Right lung (tissue), 5 donors: ENCODE results near the gene TOGARAM1. TPM values are rescaled to one million over a fixed set of nuclear protein-coding genes. Genes with fewer than 3 reads are reported as not detected.

ENCODE experiments used
- DNase-seq, 2 donors: peaks; one replicate each; pipeline ENCODE4 v3.0.0-alpha.2; 2013
- polyA plus RNA-seq, 5 donors: library from polyadenylated mRNA; unstranded; fragments of 120-200 nt; gene quantifications; one replicate each; pipeline versions ENCODE4 v1.2.1 to v1.2.3, GENCODE V29; 2013; ENCODE audit warnings: inconsistent platforms in 1 of 5, low replicate concordance in 1 of 5; ENCODE audit not compliant: insufficient read length in 5 of 5, insufficient read depth in 1 of 5

TOGARAM1 gene
- polyA plus RNA-seq, 5 donors, result 27.2 to 45.7 (median 37.8) TPM

DNA sequence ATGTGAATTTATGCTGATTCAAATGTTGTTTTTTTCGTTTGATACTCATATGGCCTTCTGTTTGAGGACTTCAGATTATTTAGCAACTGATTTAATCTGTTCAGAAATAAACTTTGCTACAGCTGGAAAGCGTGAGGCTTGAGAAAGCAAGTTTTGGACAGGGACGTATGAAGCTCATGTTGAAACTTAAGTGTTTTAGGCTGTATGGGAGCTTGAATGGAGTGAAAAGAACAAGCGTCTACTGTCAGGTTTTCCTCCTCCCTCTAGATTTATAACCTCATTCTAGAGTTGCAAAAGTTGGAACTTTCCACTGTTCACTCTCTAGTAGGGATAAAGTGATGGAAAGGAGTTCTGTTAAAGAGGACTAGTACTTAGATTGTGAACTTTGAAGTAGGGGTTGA is 123.0 kb downstream of the TOGARAM1 start:
- peak; percentile 15 to 37 for DNase-seq

GRCh38 chr14:45089813-45090212 is 127.8 kb downstream of the TOGARAM1 start:
- DNase-seq, result no peak

DNA sequence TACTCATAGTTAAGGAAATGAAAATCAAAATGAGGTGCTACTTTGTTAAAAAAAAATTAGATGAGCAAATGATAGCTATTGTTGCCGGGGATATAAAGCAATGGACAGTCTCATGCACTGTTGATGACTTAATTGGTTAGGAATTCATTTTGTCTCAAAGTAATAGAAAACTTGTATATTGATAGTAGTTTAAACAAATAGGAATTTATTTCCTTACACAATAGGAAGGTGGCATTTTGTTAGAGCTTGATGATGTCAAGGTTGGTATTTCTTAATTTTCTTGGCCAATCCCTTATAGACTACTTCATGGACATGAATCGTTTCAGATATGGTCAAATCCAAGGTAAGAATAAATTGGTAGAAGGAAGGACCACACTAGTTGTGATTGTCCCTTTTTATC is 129.7 kb downstream of the TOGARAM1 start:
- no peak for DNase-seq

DNA sequence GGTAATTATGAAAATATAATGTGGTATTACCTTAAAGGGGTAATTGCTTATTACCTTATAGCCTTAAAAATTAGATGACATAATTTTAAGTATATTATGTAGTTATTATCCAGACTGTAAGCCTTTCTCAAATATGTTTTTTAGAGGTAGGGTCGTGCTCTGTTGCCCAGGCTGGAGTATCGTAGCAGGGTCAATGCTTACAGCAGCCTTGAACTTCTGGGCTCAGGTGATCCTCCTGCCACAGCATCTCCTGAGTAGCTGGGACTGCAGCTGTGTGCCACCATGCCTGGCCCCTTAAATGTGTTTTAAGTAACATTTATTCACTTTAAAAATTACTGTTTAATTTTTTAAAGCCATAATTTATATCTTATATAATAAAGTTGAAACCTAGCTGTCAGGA is 132.3 kb downstream of the TOGARAM1 start:
- no peak for DNase-seq

GRCh38 chr14:45095143-45095542 is 133.2 kb downstream of the TOGARAM1 start:
- no peak for DNase-seq

GRCh38 chr14:45096218-45096617 is 134.2 kb downstream of the TOGARAM1 start:
- no peak for DNase-seq

- no peak for DNase-seq
Observed at GRCh38 chr14:45103806-45104205, 141.8 kb downstream of the TOGARAM1 start.

GRCh38 chr14:45104561-45104960 is 142.6 kb downstream of the TOGARAM1 start:
- DNase-seq, result no peak

GRCh38 chr14:45112896-45113781 is 151.1 kb downstream of the TOGARAM1 start:
- no peak for DNase-seq

DNA sequence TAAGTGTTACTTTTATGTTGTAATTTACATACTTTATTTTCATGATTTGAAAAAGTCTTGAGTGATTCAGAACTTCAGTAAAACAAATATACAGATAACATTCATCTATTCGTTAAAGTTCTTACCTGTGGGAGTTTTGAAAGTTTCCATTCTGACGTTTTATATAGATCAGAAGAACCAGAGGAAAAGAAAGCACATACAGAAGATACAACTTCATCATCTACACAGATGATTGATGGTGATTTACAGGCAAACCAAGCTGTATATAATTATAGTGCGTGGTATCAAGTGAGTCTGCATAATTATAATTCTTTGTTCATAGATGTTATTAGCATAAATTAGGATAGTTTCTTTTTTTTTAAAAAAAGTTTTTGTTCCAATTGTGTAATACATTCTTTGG is 152.3 kb downstream of the TOGARAM1 start:
- DNase-seq, result no peak

- DNase-seq, result no peak
Observed at GRCh38 chr14:45118594-45118993, 156.6 kb downstream of the TOGARAM1 start.

GRCh38 chr14:45120096-45120495 is 158.1 kb downstream of the TOGARAM1 start:
- DNase-seq, result no peak

GRCh38 chr14:45123271-45123670 is 161.3 kb downstream of the TOGARAM1 start:
- DNase-seq, result no peak

Other genes starting within 250 kb of the TOGARAM1 start
- 10 to 100 TPM; 11.9 to 21.5 (median 20.1) TPM for gene KLHL28, start 243 bp upstream of the TOGARAM1 start, polyA plus RNA-seq
- 100 to 1,000 TPM in 1 of 5 donors, 10 to 100 TPM in 4; 57.8 to 111 (median 80.7) TPM for gene PRPF39, start 121.9 kb downstream of the TOGARAM1 start, polyA plus RNA-seq
- gene FKBP3, start 172.3 kb downstream of the TOGARAM1 start, polyA plus RNA-seq, result 100 to 1,000 TPM in 4 of 5 donors, 10 to 100 TPM in 1; 97.7 to 128 (median 109) TPM
- gene FANCM, start 173.7 kb downstream of the TOGARAM1 start, polyA plus RNA-seq, result 10 to 100 TPM; 11.1 to 19.6 (median 14.3) TPM